Measurements from ENCODE around the gene TPP2.

Gene TPP2

DNA sequence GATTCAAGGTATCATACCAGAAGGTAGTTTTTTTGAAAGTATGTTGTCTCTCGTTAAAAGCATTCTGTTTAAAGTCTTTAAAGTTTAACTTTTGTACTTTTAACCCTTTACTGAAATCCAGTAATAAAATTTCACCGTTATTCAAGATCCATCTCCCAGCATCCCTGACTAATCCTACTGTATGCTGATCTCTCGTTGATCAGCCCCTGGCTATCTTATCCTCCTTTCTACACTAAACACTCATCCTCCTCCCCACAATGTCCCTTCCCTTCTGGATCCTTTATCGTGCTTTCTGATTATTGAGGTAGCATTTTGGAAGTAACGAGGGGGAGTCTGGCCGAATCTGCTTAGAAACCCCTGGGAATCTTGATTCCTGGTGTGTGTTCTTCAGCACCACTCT is 1.3 kb downstream of the TPP2 start:
- Histone ChIP-seq H3K4me3 (ENCODE audit: low read length) (peak overlapping the region; percentile 97), H3K36me3 (ENCODE audit: insufficient read depth, low read depth, low read length) (no peaks in the 10 kb centered on the region; the same call in 1 of the 2 replicates), H3K4me1 (ENCODE audit: insufficient read depth, low read length) (peaks cover 29% of the 10 kb centered on the region; the same call in 1 of the 2 replicates), H3K27ac (ENCODE audit: low read length) (no peak overlapping the region), H3K9ac (ENCODE audit: low read depth, low read length) (peak overlapping the region; percentile 80; the same call in 1 of the 2 replicates), H3K27me3 (ENCODE audit: insufficient read depth, low read length) (no peaks in the 10 kb centered on the region), H3K9me3 (ENCODE audit: insufficient read depth, low read depth, low read length) (no peaks in the 10 kb centered on the region)

- H3K9me3 ChIP-seq (ENCODE audit: insufficient read depth, low read depth, low read length): no peaks in the 10 kb centered on the region
- H3K4me1 ChIP-seq (ENCODE audit: insufficient read depth, low read length): peaks cover 26% of the 10 kb centered on the region; the same call in 1 of the 2 replicates
- peak overlapping the region; percentile 45; the same call in 1 of the 2 replicates for H3K9ac ChIP-seq (ENCODE audit: low read depth, low read length)
- H3K36me3 ChIP-seq (ENCODE audit: insufficient read depth, low read depth, low read length): peaks cover 14% of the 10 kb centered on the region
- H3K27ac ChIP-seq (ENCODE audit: low read length): no peak overlapping the region
- H3K4me3 ChIP-seq (ENCODE audit: low read length): peak overlapping the region; percentile 97; the same call in 1 of the 2 replicates
- H3K27me3 ChIP-seq (ENCODE audit: insufficient read depth, low read length): no peaks in the 10 kb centered on the region
These were observed 2.7 kb downstream of the TPP2 start for GRCh38 chr13:102599426-102600012.

- H3K9ac ChIP-seq (ENCODE audit: low read depth, low read length): no peak overlapping the region
- H3K27ac ChIP-seq (ENCODE audit: low read length): no peak overlapping the region
- 0 out of 2 replicates have a peak, but pooled peaks cover 3% of the 10 kb centered on the region for H3K4me1 ChIP-seq (ENCODE audit: insufficient read depth, low read length)
- no peak overlapping the region for H3K4me3 ChIP-seq (ENCODE audit: low read length)
- no peaks in the 10 kb centered on the region for H3K27me3 ChIP-seq (ENCODE audit: insufficient read depth, low read length)
- no peaks in the 10 kb centered on the region for H3K9me3 ChIP-seq (ENCODE audit: insufficient read depth, low read depth, low read length)
- H3K36me3 ChIP-seq (ENCODE audit: insufficient read depth, low read depth, low read length): peaks cover 81% of the 10 kb centered on the region
These were observed 9.9 kb downstream of the TPP2 start for GRCh38 chr13:102606537-102607309.

- H3K4me3 ChIP-seq (ENCODE audit: low read length): no peak overlapping the region
- no peak overlapping the region for H3K9ac ChIP-seq (ENCODE audit: low read depth, low read length)
- no peak overlapping the region for H3K27ac ChIP-seq (ENCODE audit: low read length)
- no peaks in the 10 kb centered on the region for H3K4me1 ChIP-seq (ENCODE audit: insufficient read depth, low read length)
- peaks cover 81% of the 10 kb centered on the region for H3K36me3 ChIP-seq (ENCODE audit: insufficient read depth, low read depth, low read length)
- H3K9me3 ChIP-seq (ENCODE audit: insufficient read depth, low read depth, low read length): no peaks in the 10 kb centered on the region
- no peaks in the 10 kb centered on the region for H3K27me3 ChIP-seq (ENCODE audit: insufficient read depth, low read length)
These were observed 12.2 kb downstream of the TPP2 start for GRCh38 chr13:102608974-102609373.

GRCh38 chr13:102609696-102610095 is 12.9 kb downstream of the TPP2 start:
- no peak overlapping the region for H3K4me3 ChIP-seq (ENCODE audit: low read length)
- H3K27ac ChIP-seq (ENCODE audit: low read length): no peak overlapping the region
- H3K9ac ChIP-seq (ENCODE audit: low read depth, low read length): no peak overlapping the region
- no peaks in the 10 kb centered on the region for H3K4me1 ChIP-seq (ENCODE audit: insufficient read depth, low read length)
- H3K36me3 ChIP-seq (ENCODE audit: insufficient read depth, low read depth, low read length): peaks cover 81% of the 10 kb centered on the region
- no peaks in the 10 kb centered on the region for H3K9me3 ChIP-seq (ENCODE audit: insufficient read depth, low read depth, low read length)
- H3K27me3 ChIP-seq (ENCODE audit: insufficient read depth, low read length): no peaks in the 10 kb centered on the region

GRCh38 chr13:102610296-102610895 is 13.6 kb downstream of the TPP2 start:
- no peak overlapping the region for H3K9ac ChIP-seq (ENCODE audit: low read depth, low read length)
- peaks cover 81% of the 10 kb centered on the region for H3K36me3 ChIP-seq (ENCODE audit: insufficient read depth, low read depth, low read length)
- H3K27me3 ChIP-seq (ENCODE audit: insufficient read depth, low read length): no peaks in the 10 kb centered on the region
- no peak overlapping the region for H3K4me3 ChIP-seq (ENCODE audit: low read length)
- H3K9me3 ChIP-seq (ENCODE audit: insufficient read depth, low read depth, low read length): no peaks in the 10 kb centered on the region
- H3K27ac ChIP-seq (ENCODE audit: low read length): no peak overlapping the region
- no peaks in the 10 kb centered on the region for H3K4me1 ChIP-seq (ENCODE audit: insufficient read depth, low read length)

- Histone ChIP-seq H3K9ac (ENCODE audit: low read depth, low read length) (no peak overlapping the region), H3K27me3 (ENCODE audit: insufficient read depth, low read length) (no peaks in the 10 kb centered on the region), H3K4me1 (ENCODE audit: insufficient read depth, low read length) (no peaks in the 10 kb centered on the region), H3K4me3 (ENCODE audit: low read length) (no peak overlapping the region), H3K9me3 (ENCODE audit: insufficient read depth, low read depth, low read length) (no peaks in the 10 kb centered on the region), H3K27ac (ENCODE audit: low read length) (no peak overlapping the region), H3K36me3 (ENCODE audit: insufficient read depth, low read depth, low read length) (peaks cover 92% of the 10 kb centered on the region)
These were observed 21.0 kb downstream of the TPP2 start for GRCh38 chr13:102617697-102618350.

- Histone ChIP-seq H3K4me1 (ENCODE audit: insufficient read depth, low read length) (no peaks in the 10 kb centered on the region), H3K4me3 (ENCODE audit: low read length) (no peak overlapping the region), H3K27me3 (ENCODE audit: insufficient read depth, low read length) (no peaks in the 10 kb centered on the region), H3K9me3 (ENCODE audit: insufficient read depth, low read depth, low read length) (no peaks in the 10 kb centered on the region), H3K9ac (ENCODE audit: low read depth, low read length) (no peak overlapping the region), H3K27ac (ENCODE audit: low read length) (no peak overlapping the region), H3K36me3 (ENCODE audit: insufficient read depth, low read depth, low read length) (peaks cover 93% of the 10 kb centered on the region)
These were observed 23.7 kb downstream of the TPP2 start for GRCh38 chr13:102620516-102620915.

DNA sequence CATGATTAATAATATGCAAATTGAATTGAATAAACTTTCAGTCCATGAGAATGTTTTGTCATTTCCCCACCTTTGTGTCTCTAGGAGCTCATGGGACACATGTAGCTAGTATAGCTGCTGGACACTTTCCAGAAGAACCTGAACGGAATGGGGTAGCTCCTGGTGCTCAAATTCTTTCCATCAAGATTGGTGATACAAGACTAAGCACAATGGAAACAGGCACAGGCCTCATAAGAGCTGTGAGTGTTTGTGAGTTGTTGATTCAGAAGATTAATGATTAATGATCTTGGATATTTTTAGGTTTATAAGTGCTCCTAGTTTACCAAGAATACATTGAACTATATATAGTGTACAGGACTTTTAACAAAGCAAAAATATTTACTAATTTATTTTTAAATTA is 30.1 kb downstream of the TPP2 start:
- Histone ChIP-seq H3K27ac (ENCODE audit: low read length) (no peak overlapping the region), H3K36me3 (ENCODE audit: insufficient read depth, low read depth, low read length) (peaks cover 95% of the 10 kb centered on the region)

GRCh38 chr13:102628559-102628958 is 31.8 kb downstream of the TPP2 start:
- no peak overlapping the region for H3K9ac ChIP-seq (ENCODE audit: low read depth, low read length)
- no peak overlapping the region for H3K27ac ChIP-seq (ENCODE audit: low read length)
- H3K27me3 ChIP-seq (ENCODE audit: insufficient read depth, low read length): no peaks in the 10 kb centered on the region
- H3K36me3 ChIP-seq (ENCODE audit: insufficient read depth, low read depth, low read length): peaks cover 94% of the 10 kb centered on the region
- no peaks in the 10 kb centered on the region for H3K4me1 ChIP-seq (ENCODE audit: insufficient read depth, low read length)
- no peak overlapping the region for H3K4me3 ChIP-seq (ENCODE audit: low read length)
- H3K9me3 ChIP-seq (ENCODE audit: insufficient read depth, low read depth, low read length): no peaks in the 10 kb centered on the region

More for the DNA sequence above, 30.1 kb downstream of the TPP2 start:
- no peaks in the 10 kb centered on the region for H3K27me3 ChIP-seq (ENCODE audit: insufficient read depth, low read length)
- H3K9me3 ChIP-seq (ENCODE audit: insufficient read depth, low read depth, low read length): no peaks in the 10 kb centered on the region
- no peak overlapping the region for H3K9ac ChIP-seq (ENCODE audit: low read depth, low read length)
- no peak overlapping the region for H3K4me3 ChIP-seq (ENCODE audit: low read length)
- H3K4me1 ChIP-seq (ENCODE audit: insufficient read depth, low read length): no peaks in the 10 kb centered on the region

DNA sequence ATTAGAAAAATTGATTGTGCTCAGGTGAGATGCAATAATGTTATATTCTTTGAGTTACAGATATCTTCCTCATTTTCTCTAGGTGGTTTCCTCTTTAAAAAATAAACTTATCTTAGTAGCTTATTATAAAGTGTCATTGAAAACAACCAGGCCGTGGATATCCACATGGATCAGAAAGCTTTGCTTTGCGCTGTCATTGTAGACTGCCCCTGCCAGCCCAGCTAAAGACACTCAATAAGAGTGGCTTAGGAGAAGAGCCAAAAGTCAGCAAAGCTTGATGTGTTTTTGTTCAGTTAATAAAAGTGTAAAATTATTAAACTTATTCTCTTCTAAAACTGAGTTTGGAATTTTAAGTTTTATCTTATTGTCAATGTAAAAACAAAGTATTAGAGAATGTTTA is 34.4 kb downstream of the TPP2 start:
- Histone ChIP-seq H3K9ac (ENCODE audit: low read depth, low read length) (no peak overlapping the region), H3K4me1 (ENCODE audit: insufficient read depth, low read length) (no peaks in the 10 kb centered on the region), H3K36me3 (ENCODE audit: insufficient read depth, low read depth, low read length) (peaks cover 99% of the 10 kb centered on the region), H3K4me3 (ENCODE audit: low read length) (no peak overlapping the region), H3K9me3 (ENCODE audit: insufficient read depth, low read depth, low read length) (no peaks in the 10 kb centered on the region), H3K27me3 (ENCODE audit: insufficient read depth, low read length) (no peaks in the 10 kb centered on the region), H3K27ac (ENCODE audit: low read length) (no peak overlapping the region)
